HepG2 (cell line): ENCODE measurements around the gene CYB5B. TPM values are rescaled to one million over a fixed set of nuclear protein-coding genes. Genes with fewer than 3 reads are reported as not detected.

ENCODE experiments used
- ASH2L ChIP-seq: fragments of 300-600, 200-600 bp; sonication (generic); IDR thresholded peaks from 2 replicates; pipeline ENCODE4 v1.7.0; 2017; ENCODE audit warnings: low read depth, mild to moderate bottlenecking, moderate library complexity, mixed read lengths, low read length; ENCODE audit not compliant: insufficient read length
- ATRX ChIP-seq: sonication (generic); formaldehyde crosslinking; IDR thresholded peaks from 2 replicates; pipeline ENCODE4 v1.4.0; 2020; ENCODE audit warnings: missing genetic modification reagents, borderline replicate concordance
- GATAD2A ChIP-seq: IDR thresholded peaks from 2 replicates; pipeline ENCODE4 v1.6.1; 2016
- HCFC1 ChIP-seq: fragments of 150-350 bp; IDR thresholded peaks from 2 replicates; pipeline ENCODE4 v1.6.1; 2014; ENCODE audit warnings: low read depth, low read length
- HDAC2 ChIP-seq: sonication (generic); formaldehyde crosslinking; IDR thresholded peaks from 2 replicates; pipeline ENCODE4 v1.4.0; 2020; ENCODE audit warnings: missing genetic modification reagents
- MTA1 ChIP-seq: sonication (generic); formaldehyde crosslinking; IDR thresholded peaks from 2 replicates; pipeline ENCODE4 v1.4.0; 2020; ENCODE audit warnings: missing genetic modification reagents, mild to moderate bottlenecking, borderline replicate concordance
- NFYC ChIP-seq: IDR thresholded peaks from 2 replicates; pipeline ENCODE4 v1.6.1; 2016; ENCODE audit warnings: missing genetic modification reagents, missing compliant biosample characterization
- PAWR ChIP-seq: sonication (generic); formaldehyde crosslinking; IDR thresholded peaks from 2 replicates; pipeline ENCODE4 v1.4.0; 2020; ENCODE audit warnings: missing genetic modification reagents, mild to moderate bottlenecking, borderline replicate concordance
- RFXANK ChIP-seq: IDR thresholded peaks from 2 replicates; pipeline ENCODE4 v1.6.1; 2016
- SAFB2 ChIP-seq: sonication (generic); formaldehyde crosslinking; IDR thresholded peaks from 2 replicates; pipeline ENCODE4 v1.5.1; 2020; ENCODE audit warnings: missing genetic modification reagents, low read depth, mild to moderate bottlenecking, borderline replicate concordance
- SAP130 ChIP-seq: IDR thresholded peaks from 2 replicates; pipeline ENCODE4 v1.6.1; 2016; ENCODE audit warnings: low read depth
- TGIF2 ChIP-seq: IDR thresholded peaks from 2 replicates; pipeline ENCODE4 v1.6.1; 2016; ENCODE audit warnings: control low read depth, missing compliant biosample characterization
- ZBTB7B ChIP-seq: sonication (generic); formaldehyde crosslinking; IDR thresholded peaks from 2 replicates; pipeline ENCODE4 v1.4.0; 2020; ENCODE audit warnings: missing genetic modification reagents
- ZFX ChIP-seq: sonication (generic); formaldehyde crosslinking; IDR thresholded peaks from 2 replicates; pipeline ENCODE4 v1.4.0; 2020; ENCODE audit warnings: mild to moderate bottlenecking, low read depth, missing genetic modification reagents, moderate library complexity
- ZNF24 ChIP-seq: fragments of 450-650 bp; IDR thresholded peaks from 2 replicates; pipeline ENCODE4 v1.6.1; 2017; ENCODE audit warnings: antibody characterized with exemption, mild to moderate bottlenecking
- ZNF260 ChIP-seq: sonication (generic); formaldehyde crosslinking; IDR thresholded peaks from 2 replicates; pipeline ENCODE4 v1.4.0; 2020; ENCODE audit warnings: missing genetic modification reagents, low read depth, mild to moderate bottlenecking, borderline replicate concordance
- ZNF337 ChIP-seq: sonication (generic); formaldehyde crosslinking; IDR thresholded peaks from 2 replicates; pipeline ENCODE4 v1.5.1; 2020; ENCODE audit warnings: missing genetic modification reagents, low read depth, mild to moderate bottlenecking, borderline replicate concordance
- ZNF446 ChIP-seq: sonication (generic); formaldehyde crosslinking; IDR thresholded peaks from 2 replicates; pipeline ENCODE4 v1.5.0; 2020; ENCODE audit warnings: mild to moderate bottlenecking, missing genetic modification reagents
- ZNF556 ChIP-seq: sonication (generic); formaldehyde crosslinking; IDR thresholded peaks from 2 replicates; pipeline ENCODE4 v1.4.0; 2020; ENCODE audit warnings: mild to moderate bottlenecking, missing genetic modification reagents, borderline replicate concordance
- ZNF572 ChIP-seq: sonication (generic); formaldehyde crosslinking; IDR thresholded peaks from 2 replicates; pipeline ENCODE4 v1.5.1; 2020; ENCODE audit warnings: mild to moderate bottlenecking, missing genetic modification reagents
- polyA plus RNA-seq, 8 experiments: library from polyadenylated mRNA; depleted of rRNA in 3 of 8; stranded (reverse) in 7 of 8; unstranded in 1 of 8; fragments of >200 nt; fragmentation: Illumina TruSeq in 4 of 8; extraction: Trizol in 4 of 8; gene quantifications; 2 replicates each; pipeline versions ENCODE4 v1.2.1 to v1.2.3, GENCODE V29; 2011 to 2016; ENCODE audit warnings: low read depth in 4 of 8, missing spikeins in 1 of 8, mixed read lengths in 1 of 8; ENCODE audit not compliant: insufficient read depth in 1 of 8
- total RNA-seq, 5 experiments: library from RNA; depleted of rRNA; stranded (reverse); fragments of >200 nt; fragmentation: Illumina TruSeq; extraction: Trizol; gene quantifications; 2 replicates each; pipeline ENCODE4 v1.2.3, GENCODE V29; 2016; ENCODE audit warnings: low read depth in 1 of 5
- TF ChIP-seq, protein P1 (sequence below): sonication (generic); formaldehyde crosslinking; IDR thresholded peaks from 2 replicates; pipeline ENCODE4; 2020; ENCODE audit warnings: missing genetic modification reagents, mild to moderate bottlenecking, borderline replicate concordance
- TF ChIP-seq, protein P2 (sequence below): sonication (generic); formaldehyde crosslinking; IDR thresholded peaks from 2 replicates; pipeline ENCODE4 v1.4.0; 2020; ENCODE audit warnings: mild to moderate bottlenecking, missing genetic modification reagents, borderline replicate concordance
- TF ChIP-seq, protein P3 (sequence below): sonication (generic); formaldehyde crosslinking; IDR thresholded peaks from 2 replicates; pipeline ENCODE4 v1.8.0; 2022; ENCODE audit warnings: missing genetic modification reagents, mild to moderate bottlenecking, inconsistent platforms, borderline replicate concordance

CYB5B gene
- total and polyA plus RNA-seq, 2 of the 13 experiments (the other 11 are each of a cell fraction or from before 2014, with no cell fraction given) = 234 to 432 TPM

DNA sequence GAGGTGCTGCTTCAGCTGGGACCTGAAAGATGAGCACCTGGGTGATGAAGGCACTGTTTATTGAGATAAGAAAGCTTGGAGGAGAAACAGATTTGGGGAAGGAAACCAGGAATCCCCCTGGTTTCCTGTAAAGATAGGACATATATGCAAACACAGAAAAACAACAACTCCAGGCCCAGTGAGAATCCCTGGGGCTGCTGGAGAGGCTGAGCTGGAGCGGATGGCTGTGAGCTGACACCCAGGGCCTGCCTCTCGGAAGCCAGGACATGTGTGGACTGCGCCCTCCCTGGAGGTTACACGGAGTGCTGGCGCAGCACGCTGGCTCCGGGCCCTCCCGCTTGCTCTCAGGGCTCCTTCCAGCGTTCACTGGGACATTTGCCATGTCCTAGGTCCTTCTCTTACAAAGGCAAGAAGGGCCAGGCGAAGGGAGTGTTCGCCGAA, 57.5 kb downstream of the CYB5B start (continued):
- TF ChIP-seq ZNF260 (CRISPR knock-in tag) = no peak
- no peak for TF ChIP-seq ZNF572 (CRISPR knock-in tag)
- no peak for TF ChIP-seq ZFX (CRISPR knock-in tag)
- no peak for TF ChIP-seq TGIF2 (CRISPR knock-in tag)
- TF ChIP-seq, protein P1, sequence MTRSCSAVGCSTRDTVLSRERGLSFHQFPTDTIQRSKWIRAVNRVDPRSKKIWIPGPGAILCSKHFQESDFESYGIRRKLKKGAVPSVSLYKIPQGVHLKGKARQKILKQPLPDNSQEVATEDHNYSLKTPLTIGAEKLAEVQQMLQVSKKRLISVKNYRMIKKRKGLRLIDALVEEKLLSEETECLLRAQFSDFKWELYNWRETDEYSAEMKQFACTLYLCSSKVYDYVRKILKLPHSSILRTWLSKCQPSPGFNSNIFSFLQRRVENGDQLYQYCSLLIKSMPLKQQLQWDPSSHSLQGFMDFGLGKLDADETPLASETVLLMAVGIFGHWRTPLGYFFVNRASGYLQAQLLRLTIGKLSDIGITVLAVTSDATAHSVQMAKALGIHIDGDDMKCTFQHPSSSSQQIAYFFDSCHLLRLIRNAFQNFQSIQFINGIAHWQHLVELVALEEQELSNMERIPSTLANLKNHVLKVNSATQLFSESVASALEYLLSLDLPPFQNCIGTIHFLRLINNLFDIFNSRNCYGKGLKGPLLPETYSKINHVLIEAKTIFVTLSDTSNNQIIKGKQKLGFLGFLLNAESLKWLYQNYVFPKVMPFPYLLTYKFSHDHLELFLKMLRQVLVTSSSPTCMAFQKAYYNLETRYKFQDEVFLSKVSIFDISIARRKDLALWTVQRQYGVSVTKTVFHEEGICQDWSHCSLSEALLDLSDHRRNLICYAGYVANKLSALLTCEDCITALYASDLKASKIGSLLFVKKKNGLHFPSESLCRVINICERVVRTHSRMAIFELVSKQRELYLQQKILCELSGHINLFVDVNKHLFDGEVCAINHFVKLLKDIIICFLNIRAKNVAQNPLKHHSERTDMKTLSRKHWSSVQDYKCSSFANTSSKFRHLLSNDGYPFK (CRISPR knock-in tag) = no peak
- TF ChIP-seq ZNF337 (CRISPR knock-in tag) = no peak
- TF ChIP-seq PAWR (CRISPR knock-in tag) = no peak
- no peak for TF ChIP-seq SAFB2
- TF ChIP-seq MTA1 = no peak
- no peak for TF ChIP-seq NFYC (CRISPR knock-in tag)
- no peak for TF ChIP-seq ZNF24
- no peak for TF ChIP-seq ZNF446 (CRISPR knock-in tag)
- TF ChIP-seq ATRX (CRISPR knock-in tag) = no peak
- no peak for TF ChIP-seq ZNF556 (CRISPR knock-in tag)
- no peak for TF ChIP-seq ASH2L
- TF ChIP-seq, protein P2, sequence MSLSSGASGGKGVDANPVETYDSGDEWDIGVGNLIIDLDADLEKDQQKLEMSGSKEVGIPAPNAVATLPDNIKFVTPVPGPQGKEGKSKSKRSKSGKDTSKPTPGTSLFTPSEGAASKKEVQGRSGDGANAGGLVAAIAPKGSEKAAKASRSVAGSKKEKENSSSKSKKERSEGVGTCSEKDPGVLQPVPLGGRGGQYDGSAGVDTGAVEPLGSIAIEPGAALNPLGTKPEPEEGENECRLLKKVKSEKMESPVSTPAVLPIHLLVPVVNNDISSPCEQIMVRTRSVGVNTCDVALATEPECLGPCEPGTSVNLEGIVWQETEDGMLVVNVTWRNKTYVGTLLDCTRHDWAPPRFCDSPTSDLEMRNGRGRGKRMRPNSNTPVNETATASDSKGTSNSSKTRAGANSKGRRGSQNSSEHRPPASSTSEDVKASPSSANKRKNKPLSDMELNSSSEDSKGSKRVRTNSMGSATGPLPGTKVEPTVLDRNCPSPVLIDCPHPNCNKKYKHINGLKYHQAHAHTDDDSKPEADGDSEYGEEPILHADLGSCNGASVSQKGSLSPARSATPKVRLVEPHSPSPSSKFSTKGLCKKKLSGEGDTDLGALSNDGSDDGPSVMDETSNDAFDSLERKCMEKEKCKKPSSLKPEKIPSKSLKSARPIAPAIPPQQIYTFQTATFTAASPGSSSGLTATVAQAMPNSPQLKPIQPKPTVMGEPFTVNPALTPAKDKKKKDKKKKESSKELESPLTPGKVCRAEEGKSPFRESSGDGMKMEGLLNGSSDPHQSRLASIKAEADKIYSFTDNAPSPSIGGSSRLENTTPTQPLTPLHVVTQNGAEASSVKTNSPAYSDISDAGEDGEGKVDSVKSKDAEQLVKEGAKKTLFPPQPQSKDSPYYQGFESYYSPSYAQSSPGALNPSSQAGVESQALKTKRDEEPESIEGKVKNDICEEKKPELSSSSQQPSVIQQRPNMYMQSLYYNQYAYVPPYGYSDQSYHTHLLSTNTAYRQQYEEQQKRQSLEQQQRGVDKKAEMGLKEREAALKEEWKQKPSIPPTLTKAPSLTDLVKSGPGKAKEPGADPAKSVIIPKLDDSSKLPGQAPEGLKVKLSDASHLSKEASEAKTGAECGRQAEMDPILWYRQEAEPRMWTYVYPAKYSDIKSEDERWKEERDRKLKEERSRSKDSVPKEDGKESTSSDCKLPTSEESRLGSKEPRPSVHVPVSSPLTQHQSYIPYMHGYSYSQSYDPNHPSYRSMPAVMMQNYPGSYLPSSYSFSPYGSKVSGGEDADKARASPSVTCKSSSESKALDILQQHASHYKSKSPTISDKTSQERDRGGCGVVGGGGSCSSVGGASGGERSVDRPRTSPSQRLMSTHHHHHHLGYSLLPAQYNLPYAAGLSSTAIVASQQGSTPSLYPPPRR (CRISPR knock-in tag) = no peak
- TF ChIP-seq HDAC2 = no peak; the same call in 1 of the 2 replicates
- TF ChIP-seq SAP130 = no peak
- no peak for TF ChIP-seq GATAD2A (CRISPR knock-in tag)
- no peak for TF ChIP-seq ZBTB7B (CRISPR knock-in tag)
- TF ChIP-seq, protein P3, sequence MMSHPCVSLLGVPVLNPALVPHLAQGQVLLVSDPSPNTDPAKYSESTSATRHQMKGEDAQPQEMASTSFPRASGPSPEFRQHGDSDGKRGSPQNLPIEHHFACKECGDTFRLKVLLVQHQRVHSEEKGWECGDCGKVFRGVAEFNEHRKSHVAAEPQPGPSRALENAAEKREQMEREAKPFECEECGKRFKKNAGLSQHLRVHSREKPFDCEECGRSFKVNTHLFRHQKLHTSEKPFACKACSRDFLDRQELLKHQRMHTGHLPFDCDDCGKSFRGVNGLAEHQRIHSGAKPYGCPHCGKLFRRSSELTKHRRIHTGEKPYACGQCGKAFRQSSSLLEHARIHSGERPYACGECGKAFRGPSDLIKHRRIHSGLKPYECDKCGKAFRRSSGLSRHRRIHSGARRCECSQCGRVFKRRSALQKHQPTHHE (CRISPR knock-in tag) = no peak
- no peak for TF ChIP-seq RFXANK (CRISPR knock-in tag)
- TF ChIP-seq HCFC1 = no peak
